Astrocyte (in vitro differentiated cells and primary cell): ENCODE data around the gene SARS1.

Source experiments
- CTCF ChIP-seq: IDR thresholded peaks from 2 replicates; pipeline ENCODE4 v1.5.1; 2011; ENCODE audit warnings: low read depth, mild to moderate bottlenecking, inconsistent platforms, low read length, moderate library complexity; ENCODE audit not compliant: insufficient read depth
- EZH2 ChIP-seq: IDR thresholded peaks from 2 replicates; pipeline ENCODE4 v1.6.1; 2012; ENCODE audit warnings: mild to moderate bottlenecking, low read length, inconsistent platforms; ENCODE audit not compliant: insufficient read depth

- TF ChIP-seq CTCF = no peak
- TF ChIP-seq EZH2 = no peak
Measured at GRCh38 chr1:109280862-109281261, 67.1 kb downstream of the SARS1 start.
